ENCODE measurements around the gene DACT1.

- TF ChIP-seq CTCF (IDR thresholded peaks at IDR 0.05) = no peak
- no peak for TF ChIP-seq POLR2A (IDR thresholded peaks at IDR 0.05; ENCODE audit: low read depth)
- TF ChIP-seq POLR2AphosphoS5 (IDR thresholded peaks at IDR 0.05) = no peak
Measured at GRCh38 chr14:58697266-58697929, 59.6 kb downstream of the DACT1 start.

Measured in esophagus muscularis mucosa (tissue), 3 donors.